Measurements from ENCODE around the gene ESRRA. TPM values are rescaled to one million over a fixed set of nuclear protein-coding genes. Genes with fewer than 3 reads are reported as not detected.

Gene ESRRA
- total and polyA plus RNA-seq, 10 of the 15 experiments (the other 5 are each of a cell fraction or from before 2014, with no cell fraction given): 0.32 to 48.9 (median 12.6) TPM

DNA sequence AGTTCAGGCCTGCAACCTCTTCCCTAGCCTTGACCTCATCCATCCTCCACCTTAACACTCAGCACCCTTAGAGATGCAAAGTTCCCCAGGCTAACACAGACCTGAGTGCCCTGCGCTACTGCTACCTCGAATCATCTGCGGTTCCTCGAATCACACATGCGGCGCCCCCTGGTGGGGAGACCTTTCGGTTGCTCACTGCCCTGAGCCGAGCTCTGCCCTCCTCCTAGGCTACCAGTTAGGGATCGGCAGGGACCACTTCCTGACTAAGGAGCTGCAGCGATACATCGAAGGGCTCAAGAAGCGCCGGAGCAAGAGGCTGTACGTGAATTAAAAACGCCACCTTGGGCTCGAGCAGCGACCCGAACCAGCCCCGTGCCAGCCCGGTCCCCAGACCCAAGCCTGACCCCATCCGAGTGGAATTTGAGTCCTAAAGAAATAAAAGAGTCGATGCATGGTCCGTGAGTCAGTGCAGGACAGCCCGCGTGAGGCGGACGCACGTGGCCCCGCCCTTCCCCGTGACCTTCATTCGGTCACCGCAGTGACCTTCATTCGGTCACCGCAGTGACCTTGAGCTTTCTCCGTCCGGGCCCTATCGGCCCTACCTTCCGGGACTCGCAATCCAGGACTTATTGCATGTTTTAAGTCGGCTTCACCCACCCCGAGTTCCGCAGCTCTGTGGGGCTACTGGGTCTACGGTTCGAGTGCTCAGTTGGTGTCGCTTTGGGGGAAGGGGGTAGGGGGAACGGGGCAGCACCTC lies 830 bp upstream of the ESRRA start (continued):
- TF ChIP-seq, protein P1, sequence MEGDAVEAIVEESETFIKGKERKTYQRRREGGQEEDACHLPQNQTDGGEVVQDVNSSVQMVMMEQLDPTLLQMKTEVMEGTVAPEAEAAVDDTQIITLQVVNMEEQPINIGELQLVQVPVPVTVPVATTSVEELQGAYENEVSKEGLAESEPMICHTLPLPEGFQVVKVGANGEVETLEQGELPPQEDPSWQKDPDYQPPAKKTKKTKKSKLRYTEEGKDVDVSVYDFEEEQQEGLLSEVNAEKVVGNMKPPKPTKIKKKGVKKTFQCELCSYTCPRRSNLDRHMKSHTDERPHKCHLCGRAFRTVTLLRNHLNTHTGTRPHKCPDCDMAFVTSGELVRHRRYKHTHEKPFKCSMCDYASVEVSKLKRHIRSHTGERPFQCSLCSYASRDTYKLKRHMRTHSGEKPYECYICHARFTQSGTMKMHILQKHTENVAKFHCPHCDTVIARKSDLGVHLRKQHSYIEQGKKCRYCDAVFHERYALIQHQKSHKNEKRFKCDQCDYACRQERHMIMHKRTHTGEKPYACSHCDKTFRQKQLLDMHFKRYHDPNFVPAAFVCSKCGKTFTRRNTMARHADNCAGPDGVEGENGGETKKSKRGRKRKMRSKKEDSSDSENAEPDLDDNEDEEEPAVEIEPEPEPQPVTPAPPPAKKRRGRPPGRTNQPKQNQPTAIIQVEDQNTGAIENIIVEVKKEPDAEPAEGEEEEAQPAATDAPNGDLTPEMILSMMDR (IDR thresholded peaks at IDR 0.05 in 2 of 3, conservative IDR thresholded peaks at IDR 0.05 in 1 of 3; ENCODE audit: control insufficient read depth in 2 of 3, extremely low read depth in 1 of 3, insufficient read depth in 1 of 3, low read depth in 3 of 3, low read length in 3 of 3): peak; percentile 89 to 94 (median 93); a peak in 5 of 6 replicates
- no peak for TF ChIP-seq BCLAF1 (IDR thresholded peaks at IDR 0.05)
- peak; percentile 76 for TF ChIP-seq MYC (IDR thresholded peaks at IDR 0.05; ENCODE audit: insufficient read depth, insufficient read length, insufficient replicate concordance, low read length, severe bottlenecking)
- TF ChIP-seq CHD2 (IDR thresholded peaks at IDR 0.05; ENCODE audit: borderline replicate concordance, low read depth, low read length): 0 out of 2 replicates have a peak, but pooled peaks have one; percentile 37
- TF ChIP-seq EED (IDR thresholded peaks at IDR 0.05; ENCODE audit: low read depth): peak; percentile 69
- no peak for TF ChIP-seq EP300 (IDR thresholded peaks at IDR 0.05; ENCODE audit: borderline replicate concordance in 1 of 2, control insufficient read depth in 1 of 2, low read depth in 2 of 2, low read length in 2 of 2)
- TF ChIP-seq, protein P2, sequence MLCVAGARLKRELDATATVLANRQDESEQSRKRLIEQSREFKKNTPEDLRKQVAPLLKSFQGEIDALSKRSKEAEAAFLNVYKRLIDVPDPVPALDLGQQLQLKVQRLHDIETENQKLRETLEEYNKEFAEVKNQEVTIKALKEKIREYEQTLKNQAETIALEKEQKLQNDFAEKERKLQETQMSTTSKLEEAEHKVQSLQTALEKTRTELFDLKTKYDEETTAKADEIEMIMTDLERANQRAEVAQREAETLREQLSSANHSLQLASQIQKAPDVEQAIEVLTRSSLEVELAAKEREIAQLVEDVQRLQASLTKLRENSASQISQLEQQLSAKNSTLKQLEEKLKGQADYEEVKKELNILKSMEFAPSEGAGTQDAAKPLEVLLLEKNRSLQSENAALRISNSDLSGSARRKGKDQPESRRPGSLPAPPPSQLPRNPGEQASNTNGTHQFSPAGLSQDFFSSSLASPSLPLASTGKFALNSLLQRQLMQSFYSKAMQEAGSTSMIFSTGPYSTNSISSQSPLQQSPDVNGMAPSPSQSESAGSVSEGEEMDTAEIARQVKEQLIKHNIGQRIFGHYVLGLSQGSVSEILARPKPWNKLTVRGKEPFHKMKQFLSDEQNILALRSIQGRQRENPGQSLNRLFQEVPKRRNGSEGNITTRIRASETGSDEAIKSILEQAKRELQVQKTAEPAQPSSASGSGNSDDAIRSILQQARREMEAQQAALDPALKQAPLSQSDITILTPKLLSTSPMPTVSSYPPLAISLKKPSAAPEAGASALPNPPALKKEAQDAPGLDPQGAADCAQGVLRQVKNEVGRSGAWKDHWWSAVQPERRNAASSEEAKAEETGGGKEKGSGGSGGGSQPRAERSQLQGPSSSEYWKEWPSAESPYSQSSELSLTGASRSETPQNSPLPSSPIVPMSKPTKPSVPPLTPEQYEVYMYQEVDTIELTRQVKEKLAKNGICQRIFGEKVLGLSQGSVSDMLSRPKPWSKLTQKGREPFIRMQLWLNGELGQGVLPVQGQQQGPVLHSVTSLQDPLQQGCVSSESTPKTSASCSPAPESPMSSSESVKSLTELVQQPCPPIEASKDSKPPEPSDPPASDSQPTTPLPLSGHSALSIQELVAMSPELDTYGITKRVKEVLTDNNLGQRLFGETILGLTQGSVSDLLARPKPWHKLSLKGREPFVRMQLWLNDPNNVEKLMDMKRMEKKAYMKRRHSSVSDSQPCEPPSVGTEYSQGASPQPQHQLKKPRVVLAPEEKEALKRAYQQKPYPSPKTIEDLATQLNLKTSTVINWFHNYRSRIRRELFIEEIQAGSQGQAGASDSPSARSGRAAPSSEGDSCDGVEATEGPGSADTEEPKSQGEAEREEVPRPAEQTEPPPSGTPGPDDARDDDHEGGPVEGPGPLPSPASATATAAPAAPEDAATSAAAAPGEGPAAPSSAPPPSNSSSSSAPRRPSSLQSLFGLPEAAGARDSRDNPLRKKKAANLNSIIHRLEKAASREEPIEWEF (IDR thresholded peaks at IDR 0.05; ENCODE audit: insufficient replicate concordance, low read depth, low read length): no peak
- TF ChIP-seq, protein P3, sequence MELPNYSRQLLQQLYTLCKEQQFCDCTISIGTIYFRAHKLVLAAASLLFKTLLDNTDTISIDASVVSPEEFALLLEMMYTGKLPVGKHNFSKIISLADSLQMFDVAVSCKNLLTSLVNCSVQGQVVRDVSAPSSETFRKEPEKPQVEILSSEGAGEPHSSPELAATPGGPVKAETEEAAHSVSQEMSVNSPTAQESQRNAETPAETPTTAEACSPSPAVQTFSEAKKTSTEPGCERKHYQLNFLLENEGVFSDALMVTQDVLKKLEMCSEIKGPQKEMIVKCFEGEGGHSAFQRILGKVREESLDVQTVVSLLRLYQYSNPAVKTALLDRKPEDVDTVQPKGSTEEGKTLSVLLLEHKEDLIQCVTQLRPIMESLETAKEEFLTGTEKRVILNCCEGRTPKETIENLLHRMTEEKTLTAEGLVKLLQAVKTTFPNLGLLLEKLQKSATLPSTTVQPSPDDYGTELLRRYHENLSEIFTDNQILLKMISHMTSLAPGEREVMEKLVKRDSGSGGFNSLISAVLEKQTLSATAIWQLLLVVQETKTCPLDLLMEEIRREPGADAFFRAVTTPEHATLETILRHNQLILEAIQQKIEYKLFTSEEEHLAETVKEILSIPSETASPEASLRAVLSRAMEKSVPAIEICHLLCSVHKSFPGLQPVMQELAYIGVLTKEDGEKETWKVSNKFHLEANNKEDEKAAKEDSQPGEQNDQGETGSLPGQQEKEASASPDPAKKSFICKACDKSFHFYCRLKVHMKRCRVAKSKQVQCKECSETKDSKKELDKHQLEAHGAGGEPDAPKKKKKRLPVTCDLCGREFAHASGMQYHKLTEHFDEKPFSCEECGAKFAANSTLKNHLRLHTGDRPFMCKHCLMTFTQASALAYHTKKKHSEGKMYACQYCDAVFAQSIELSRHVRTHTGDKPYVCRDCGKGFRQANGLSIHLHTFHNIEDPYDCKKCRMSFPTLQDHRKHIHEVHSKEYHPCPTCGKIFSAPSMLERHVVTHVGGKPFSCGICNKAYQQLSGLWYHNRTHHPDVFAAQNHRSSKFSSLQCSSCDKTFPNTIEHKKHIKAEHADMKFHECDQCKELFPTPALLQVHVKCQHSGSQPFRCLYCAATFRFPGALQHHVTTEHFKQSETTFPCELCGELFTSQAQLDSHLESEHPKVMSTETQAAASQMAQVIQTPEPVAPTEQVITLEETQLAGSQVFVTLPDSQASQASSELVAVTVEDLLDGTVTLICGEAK (IDR thresholded peaks at IDR 0.05; ENCODE audit: borderline replicate concordance): peak; percentile 43; the same call in 1 of the 2 replicates
- TF ChIP-seq PAX8 (IDR thresholded peaks at IDR 0.05): no peak
- no peak for TF ChIP-seq SREBF1 (IDR thresholded peaks at IDR 0.05; ENCODE audit: low read length)
- TF ChIP-seq BHLHE40 (IDR thresholded peaks at IDR 0.05; ENCODE audit: borderline replicate concordance in 1 of 2, low read depth in 2 of 2, low read length in 1 of 2): peak; percentile 87 to 91
